Myocyte (in vitro differentiated cells): ENCODE data around the gene TRIM7. TPM values are rescaled to one million over a fixed set of nuclear protein-coding genes. Genes with fewer than 3 reads are reported as not detected.
A peak's percentile ranks its signal among the peaks of the same experiment; 100 is the strongest.
"Not testable (repeated sequence)": the region's sequence is repeated elsewhere in the genome, so short reads cannot be mapped to it uniquely, and the experiment has no call there.

Source experiments
- DNase-seq: peaks from one replicate; pipeline ENCODE4 v3.0.0-alpha.2; 2012; ENCODE audit warnings: low read depth
- total RNA-seq: library from RNA; depleted of rRNA; stranded (reverse); fragments of >200 nt; gene quantifications from 2 replicates; pipeline ENCODE4 v1.2.3, GENCODE V29; 2014

TRIM7 gene
- total RNA-seq, 1 donor from 2014 or later: 18.8 TPM

GRCh38 chr5:181194489-181195248, 10.3 kb downstream of the TRIM7 start:
- DNase-seq: no peak

GRCh38 chr5:181193656-181194055, 11.3 kb downstream of the TRIM7 start:
- DNase-seq: no peak

GRCh38 chr5:181192337-181193046, 12.5 kb downstream of the TRIM7 start:
- no peak for DNase-seq

- peak; percentile 96 for DNase-seq
Observed at GRCh38 chr5:181191526-181192336, 13.3 kb downstream of the TRIM7 start.

- peak; percentile 67 for DNase-seq
Observed at GRCh38 chr5:181190711-181191525, 14.1 kb downstream of the TRIM7 start.

- DNase-seq: no peak
Observed at GRCh38 chr5:181189962-181190710, 14.9 kb downstream of the TRIM7 start.

GRCh38 chr5:181189363-181189961, 15.5 kb downstream of the TRIM7 start:
- DNase-seq: peak; percentile 26

GRCh38 chr5:181188700-181189362, 16.2 kb downstream of the TRIM7 start:
- peak; percentile 81 for DNase-seq

- DNase-seq: peak; percentile 70
Observed at GRCh38 chr5:181187500-181188213, 17.3 kb downstream of the TRIM7 start.

GRCh38 chr5:181186986-181187499, 18.0 kb downstream of the TRIM7 start:
- no peak for DNase-seq

- no peak for DNase-seq
Observed at GRCh38 chr5:181186022-181186421, 19.0 kb downstream of the TRIM7 start.

- DNase-seq: no peak
Observed at GRCh38 chr5:181185560-181185959, 19.4 kb downstream of the TRIM7 start.

- no peak for DNase-seq
Observed at GRCh38 chr5:181184845-181185216, 20.2 kb downstream of the TRIM7 start.

- DNase-seq: no peak
Observed at GRCh38 chr5:181182651-181183050, 22.3 kb downstream of the TRIM7 start.

GRCh38 chr5:181181650-181182565, 23.1 kb downstream of the TRIM7 start:
- DNase-seq: peak; percentile 63

GRCh38 chr5:181177559-181177958, 27.4 kb downstream of the TRIM7 start:
- not testable (repeated sequence) for DNase-seq

- DNase-seq: no peak
Observed at GRCh38 chr5:181176254-181176952, 28.6 kb downstream of the TRIM7 start.
